Measurements from ENCODE around the gene NBDY.
"Not testable (repeated sequence)": the region's sequence is repeated elsewhere in the genome, so short reads cannot be mapped to it uniquely, and the experiment has no call there.

The NBDY gene

GRCh38 chrX:56763556-56764152 lies 34.6 kb downstream of the NBDY start:
- in situ Hi-C loops (cut with MboI; ENCODE audit: low sequenced_read_pairs): loop anchor here (25.0 kb wide), 1 partner anchor 224 kb away; the partner anchor contains the start of gene SPIN3

- in situ Hi-C loops (cut with MboI; ENCODE audit: low sequenced_read_pairs): loop anchor here (25.0 kb wide), 1 partner anchor 223 kb away; the partner anchor contains the start of gene SPIN3
Observed at GRCh38 chrX:56764153-56764974, 35.3 kb downstream of the NBDY start.

GRCh38 chrX:56764975-56765791 lies 36.1 kb downstream of the NBDY start:
- in situ Hi-C loops (cut with MboI; ENCODE audit: low sequenced_read_pairs): loop anchor here (25.0 kb wide), 1 partner anchor 222 kb away; the partner anchor contains the start of gene SPIN3

- in situ Hi-C loops (cut with MboI; ENCODE audit: low sequenced_read_pairs): loop anchor here (25.0 kb wide), 1 partner anchor 221 kb away; the partner anchor contains the start of gene SPIN3
Observed at GRCh38 chrX:56765811-56766553, 36.9 kb downstream of the NBDY start.

- in situ Hi-C loops (cut with MboI; ENCODE audit: low sequenced_read_pairs): loop anchor here (25.0 kb wide), 1 partner anchor 221 kb away; the partner anchor contains the start of gene SPIN3
Observed at GRCh38 chrX:56766554-56767347, 37.7 kb downstream of the NBDY start.

DNA sequence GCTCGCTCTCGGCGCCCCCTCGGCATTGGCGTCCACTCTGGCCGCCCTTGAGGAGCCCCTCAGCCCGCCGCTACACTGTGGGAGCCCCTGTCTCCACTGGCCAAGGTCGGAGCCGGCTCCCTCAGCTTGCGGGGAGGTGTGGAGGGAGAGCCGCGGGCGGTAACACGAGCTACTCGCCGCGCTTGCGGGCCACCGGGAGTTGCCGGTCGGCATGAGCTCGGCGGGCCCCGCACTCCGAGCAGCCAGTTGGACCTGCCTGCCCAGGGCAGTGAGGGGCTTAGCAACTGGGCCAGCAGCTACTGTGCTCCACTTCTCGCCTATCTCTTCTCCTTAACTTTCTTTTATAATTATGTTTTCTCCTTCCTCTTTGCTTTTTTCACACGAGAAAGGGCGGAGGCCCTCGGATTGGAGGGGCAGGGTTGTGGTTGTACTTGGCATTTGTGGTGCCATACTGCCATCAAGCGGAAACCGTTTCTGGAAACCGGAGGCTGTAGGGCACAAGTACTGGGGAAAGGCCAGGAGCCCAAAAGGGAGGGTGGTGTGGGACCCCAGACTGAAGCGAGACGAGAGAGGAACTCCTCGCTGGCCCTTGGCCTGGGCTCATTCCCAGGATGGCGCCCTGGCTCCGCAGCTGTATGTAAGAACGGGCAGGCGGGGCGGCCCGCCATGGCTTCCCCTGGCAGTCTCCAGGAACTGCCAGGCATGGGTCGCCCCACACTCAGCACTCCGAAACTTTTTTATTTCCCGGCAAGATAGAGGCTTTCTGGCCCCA lies 38.5 kb downstream of the NBDY start:
- in situ Hi-C loops (cut with MboI; ENCODE audit: low sequenced_read_pairs): loop anchor here (25.0 kb wide), 1 partner anchor 220 kb away; the partner anchor contains the start of gene SPIN3

DNA sequence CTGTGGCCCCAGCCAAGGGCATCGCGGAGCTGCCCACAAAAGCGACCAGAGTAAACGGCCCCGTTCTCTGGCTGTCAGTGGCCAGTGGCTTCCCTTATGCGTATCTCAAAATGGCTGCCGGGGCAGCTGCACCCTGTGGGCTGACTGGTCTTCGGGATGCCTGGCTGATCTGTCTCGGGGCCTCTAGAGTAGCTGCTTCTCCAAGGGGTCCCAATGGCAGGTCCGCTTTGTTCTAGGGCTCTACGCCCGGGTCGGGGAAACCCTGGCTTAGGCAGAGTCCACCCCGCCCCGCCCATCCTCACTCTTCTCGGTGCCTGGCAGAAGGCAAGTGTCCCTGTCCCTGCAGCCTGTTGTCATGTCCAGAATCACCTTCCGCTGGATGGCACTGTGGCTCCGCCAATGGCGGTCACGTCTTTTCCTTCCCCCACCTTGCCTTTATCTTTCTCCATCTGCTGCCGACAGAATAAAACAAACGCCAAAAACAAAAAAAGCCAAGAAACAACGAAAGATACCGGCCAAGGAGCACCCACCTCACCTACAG lies 39.1 kb downstream of the NBDY start:
- in situ Hi-C loops (cut with MboI; ENCODE audit: low sequenced_read_pairs): loop anchor here (25.0 kb wide), 1 partner anchor 219 kb away; the partner anchor contains the start of gene SPIN3

- in situ Hi-C loops (cut with MboI; ENCODE audit: low sequenced_read_pairs): loop anchor here (25.0 kb wide), 1 partner anchor 214 kb away; the partner anchor contains the start of gene SPIN3
Observed at GRCh38 chrX:56772675-56773521, 43.9 kb downstream of the NBDY start.

DNA sequence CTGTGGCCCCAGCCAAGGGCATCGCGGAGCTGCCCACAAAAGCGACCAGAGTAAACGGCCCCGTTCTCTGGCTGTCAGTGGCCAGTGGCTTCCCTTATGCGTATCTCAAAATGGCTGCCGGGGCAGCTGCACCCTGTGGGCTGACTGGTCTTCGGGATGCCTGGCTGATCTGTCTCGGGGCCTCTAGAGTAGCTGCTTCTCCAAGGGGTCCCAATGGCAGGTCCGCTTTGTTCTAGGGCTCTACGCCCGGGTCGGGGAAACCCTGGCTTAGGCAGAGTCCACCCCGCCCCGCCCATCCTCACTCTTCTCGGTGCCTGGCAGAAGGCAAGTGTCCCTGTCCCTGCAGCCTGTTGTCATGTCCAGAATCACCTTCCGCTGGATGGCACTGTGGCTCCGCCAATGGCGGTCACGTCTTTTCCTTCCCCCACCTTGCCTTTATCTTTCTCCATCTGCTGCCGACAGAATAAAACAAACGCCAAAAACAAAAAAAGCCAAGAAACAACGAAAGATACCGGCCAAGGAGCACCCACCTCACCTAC lies 44.5 kb downstream of the NBDY start:
- in situ Hi-C loops (cut with MboI; ENCODE audit: low sequenced_read_pairs): loop anchor here (25.0 kb wide), 1 partner anchor 214 kb away; the partner anchor contains the start of gene SPIN3

GRCh38 chrX:56778099-56778923 lies 49.3 kb downstream of the NBDY start:
- in situ Hi-C loops (cut with MboI; ENCODE audit: low sequenced_read_pairs): not testable (repeated sequence)

GRCh38 chrX:56778924-56779468 lies 50.0 kb downstream of the NBDY start:
- in situ Hi-C loops (cut with MboI; ENCODE audit: low sequenced_read_pairs): not testable (repeated sequence)

GRCh38 chrX:56780681-56781649 lies 51.9 kb downstream of the NBDY start:
- in situ Hi-C loops (cut with MboI; ENCODE audit: low sequenced_read_pairs): not testable (repeated sequence)

GRCh38 chrX:56782352-56782751 lies 53.3 kb downstream of the NBDY start:
- in situ Hi-C loops (cut with MboI; ENCODE audit: low sequenced_read_pairs): no loop called here

GRCh38 chrX:56782791-56783449 lies 53.9 kb downstream of the NBDY start:
- in situ Hi-C loops (cut with MboI; ENCODE audit: low sequenced_read_pairs): no loop called here
